K562 (cell line): Measurements from ENCODE around the gene OR13J1. TPM values are rescaled to one million over a fixed set of nuclear protein-coding genes. Genes with fewer than 3 reads are reported as not detected.

Experiments
- ATF1 ChIP-seq, 2 experiments: fragments of 450-650 bp in 1 of 2; IDR thresholded peaks; 2 replicates each; pipeline ENCODE4 v1.6.1; 2016; ENCODE audit warnings: missing compliant biosample characterization in 1 of 2, missing genetic modification characterization in 1 of 2
- EGR1 ChIP-seq: fragments of 450-650 bp; conservative IDR thresholded peaks from 2 replicates; pipeline ENCODE4 v1.6.1; 2017; ENCODE audit warnings: mild to moderate bottlenecking
- FOS ChIP-seq: IDR thresholded peaks from 3 replicates; pipeline ENCODE4 v1.6.1; 2011; ENCODE audit not compliant: insufficient read length; ENCODE audit errors: extremely low read depth
- PHF8 ChIP-seq: fragments of 200-600 bp; sonication (generic); IDR thresholded peaks from 2 replicates; pipeline ENCODE4 v1.6.1; 2012; ENCODE audit warnings: mixed run types, mild to moderate bottlenecking, inconsistent platforms, low read length, moderate library complexity, borderline replicate concordance
- RBFOX2 ChIP-seq: fragments of 200-400 bp; formaldehyde crosslinking; IDR thresholded peaks from 2 replicates; pipeline ENCODE4 v1.6.1; 2017; ENCODE audit warnings: low read depth, mild to moderate bottlenecking, low read length, moderate library complexity
- ZNF668 ChIP-seq: fragments of 250-450 bp; sonication (Bioruptor Pico); IDR thresholded peaks from 2 replicates; pipeline ENCODE4 v1.8.0; 2022; ENCODE audit warnings: mild to moderate bottlenecking, inconsistent platforms
- polyA plus RNA-seq, 8 experiments: library from polyadenylated mRNA; depleted of rRNA in 4 of 8; stranded (reverse) in 5 of 8; unstranded in 3 of 8; fragments of >200 nt; fragmentation: Nextera tagmentation in 2 of 8; fragmentation: Illumina TruSeq in 1 of 8; extraction: Ambion mirVana in 2 of 8; extraction: Trizol in 1 of 8; gene quantifications; 2 replicates each; pipeline versions ENCODE4 v1.2.1 to v1.2.3, GENCODE V29; 2011 to 2014; ENCODE audit warnings: inconsistent platforms in 1 of 8, missing spikeins in 1 of 8
- total RNA-seq, 7 experiments: library from RNA; depleted of rRNA in 6 of 7; stranded (reverse); fragments of >200 nt in 6 of 7; fragmentation: Illumina TruSeq in 2 of 7; extraction: Trizol in 2 of 7; gene quantifications; 2 replicates each; pipeline versions ENCODE4 v1.2.1 to v1.2.3, GENCODE V29; 2011 to 2021; ENCODE audit warnings: low replicate concordance in 1 of 7
- TF ChIP-seq, protein P1 (sequence below): fragments of 450-650 bp; IDR thresholded peaks from 2 replicates; pipeline ENCODE4 v1.7.1; 2018; ENCODE audit warnings: mild to moderate bottlenecking, low read depth; ENCODE audit not compliant: partially characterized antibody
- TF ChIP-seq, protein P2 (sequence below): fragments of 250-450 bp; sonication (Bioruptor Pico); IDR thresholded peaks from 2 replicates; pipeline ENCODE4 v1.4.0; 2020
- TF ChIP-seq, protein P3 (sequence below): fragments of 450-650 bp; IDR thresholded peaks from 2 replicates; pipeline ENCODE4 v1.6.1; 2016
- TF ChIP-seq, protein P4 (sequence below), 2 experiments: fragments of 450-650 bp; formaldehyde crosslinking in 1 of 2; IDR thresholded peaks; 2 replicates each; pipeline versions ENCODE4 v1.4.0 to v1.6.1; 2014 to 2020; ENCODE audit warnings: mild to moderate bottlenecking in 2 of 2, borderline replicate concordance in 1 of 2, low read depth in 1 of 2

OR13J1 gene
- total and polyA plus RNA-seq, 9 of the 15 experiments (the other 6 are each of a cell fraction or from before 2014, with no cell fraction given), result not detected

DNA sequence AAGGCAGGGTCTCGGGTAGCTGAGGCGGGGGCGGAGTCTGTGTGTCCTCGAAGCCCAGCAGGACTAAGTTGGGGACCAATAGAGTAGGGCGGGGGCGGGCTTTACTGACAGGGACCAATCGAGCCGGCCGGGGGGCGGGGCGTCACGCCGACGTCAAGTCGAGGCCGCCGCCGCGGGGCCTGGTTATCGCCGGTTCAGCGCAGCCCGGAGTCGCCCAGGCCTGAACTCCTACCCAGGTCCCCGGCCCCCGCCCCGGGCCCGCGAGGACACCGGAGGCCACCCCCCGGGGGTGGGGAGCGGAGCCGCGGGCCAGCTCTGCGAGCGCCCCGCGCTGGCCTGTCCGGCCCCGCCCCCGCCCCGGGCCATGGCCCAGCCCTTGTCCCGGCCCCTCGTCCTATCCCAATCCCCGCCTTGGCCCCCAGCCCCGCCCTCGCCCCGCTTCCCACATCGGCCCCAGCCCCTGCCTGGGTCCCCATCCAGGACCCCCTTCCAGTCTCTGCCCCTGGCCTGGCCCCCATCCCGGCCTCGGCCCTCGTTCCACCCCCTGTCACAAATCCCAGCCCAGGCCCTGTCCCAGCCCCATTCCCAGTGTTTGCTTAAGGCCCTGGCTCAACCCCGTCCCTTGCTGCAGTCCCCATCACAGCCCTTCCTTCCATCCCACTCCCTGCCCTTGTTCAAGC is 41.0 kb downstream of the OR13J1 start, which contains the start of gene TMEM8B (continued):
- TF ChIP-seq, protein P1, sequence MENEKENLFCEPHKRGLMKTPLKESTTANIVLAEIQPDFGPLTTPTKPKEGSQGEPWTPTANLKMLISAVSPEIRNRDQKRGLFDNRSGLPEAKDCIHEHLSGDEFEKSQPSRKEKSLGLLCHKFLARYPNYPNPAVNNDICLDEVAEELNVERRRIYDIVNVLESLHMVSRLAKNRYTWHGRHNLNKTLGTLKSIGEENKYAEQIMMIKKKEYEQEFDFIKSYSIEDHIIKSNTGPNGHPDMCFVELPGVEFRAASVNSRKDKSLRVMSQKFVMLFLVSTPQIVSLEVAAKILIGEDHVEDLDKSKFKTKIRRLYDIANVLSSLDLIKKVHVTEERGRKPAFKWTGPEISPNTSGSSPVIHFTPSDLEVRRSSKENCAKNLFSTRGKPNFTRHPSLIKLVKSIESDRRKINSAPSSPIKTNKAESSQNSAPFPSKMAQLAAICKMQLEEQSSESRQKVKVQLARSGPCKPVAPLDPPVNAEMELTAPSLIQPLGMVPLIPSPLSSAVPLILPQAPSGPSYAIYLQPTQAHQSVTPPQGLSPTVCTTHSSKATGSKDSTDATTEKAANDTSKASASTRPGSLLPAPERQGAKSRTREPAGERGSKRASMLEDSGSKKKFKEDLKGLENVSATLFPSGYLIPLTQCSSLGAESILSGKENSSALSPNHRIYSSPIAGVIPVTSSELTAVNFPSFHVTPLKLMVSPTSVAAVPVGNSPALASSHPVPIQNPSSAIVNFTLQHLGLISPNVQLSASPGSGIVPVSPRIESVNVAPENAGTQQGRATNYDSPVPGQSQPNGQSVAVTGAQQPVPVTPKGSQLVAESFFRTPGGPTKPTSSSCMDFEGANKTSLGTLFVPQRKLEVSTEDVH, result no peak
- TF ChIP-seq PHF8, result peak; percentile 50; the same call in 1 of the 2 replicates
- peak; percentile 50; the same call in 1 of the 2 replicates for TF ChIP-seq RBFOX2
- no peak for TF ChIP-seq ZNF668 (CRISPR knock-in tag)
- TF ChIP-seq, protein P2, sequence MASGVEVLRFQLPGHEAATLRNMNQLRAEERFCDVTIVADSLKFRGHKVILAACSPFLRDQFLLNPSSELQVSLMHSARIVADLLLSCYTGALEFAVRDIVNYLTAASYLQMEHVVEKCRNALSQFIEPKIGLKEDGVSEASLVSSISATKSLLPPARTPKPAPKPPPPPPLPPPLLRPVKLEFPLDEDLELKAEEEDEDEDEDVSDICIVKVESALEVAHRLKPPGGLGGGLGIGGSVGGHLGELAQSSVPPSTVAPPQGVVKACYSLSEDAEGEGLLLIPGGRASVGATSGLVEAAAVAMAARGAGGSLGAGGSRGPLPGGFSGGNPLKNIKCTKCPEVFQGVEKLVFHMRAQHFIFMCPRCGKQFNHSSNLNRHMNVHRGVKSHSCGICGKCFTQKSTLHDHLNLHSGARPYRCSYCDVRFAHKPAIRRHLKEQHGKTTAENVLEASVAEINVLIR (CRISPR knock-in tag), result peak; percentile 59; the same call in 1 of the 2 replicates
- TF ChIP-seq EGR1, result peak; percentile 57
- TF ChIP-seq, protein P3, sequence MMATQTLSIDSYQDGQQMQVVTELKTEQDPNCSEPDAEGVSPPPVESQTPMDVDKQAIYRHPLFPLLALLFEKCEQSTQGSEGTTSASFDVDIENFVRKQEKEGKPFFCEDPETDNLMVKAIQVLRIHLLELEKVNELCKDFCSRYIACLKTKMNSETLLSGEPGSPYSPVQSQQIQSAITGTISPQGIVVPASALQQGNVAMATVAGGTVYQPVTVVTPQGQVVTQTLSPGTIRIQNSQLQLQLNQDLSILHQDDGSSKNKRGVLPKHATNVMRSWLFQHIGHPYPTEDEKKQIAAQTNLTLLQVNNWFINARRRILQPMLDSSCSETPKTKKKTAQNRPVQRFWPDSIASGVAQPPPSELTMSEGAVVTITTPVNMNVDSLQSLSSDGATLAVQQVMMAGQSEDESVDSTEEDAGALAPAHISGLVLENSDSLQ, result peak; percentile 71
- TF ChIP-seq, protein P4, sequence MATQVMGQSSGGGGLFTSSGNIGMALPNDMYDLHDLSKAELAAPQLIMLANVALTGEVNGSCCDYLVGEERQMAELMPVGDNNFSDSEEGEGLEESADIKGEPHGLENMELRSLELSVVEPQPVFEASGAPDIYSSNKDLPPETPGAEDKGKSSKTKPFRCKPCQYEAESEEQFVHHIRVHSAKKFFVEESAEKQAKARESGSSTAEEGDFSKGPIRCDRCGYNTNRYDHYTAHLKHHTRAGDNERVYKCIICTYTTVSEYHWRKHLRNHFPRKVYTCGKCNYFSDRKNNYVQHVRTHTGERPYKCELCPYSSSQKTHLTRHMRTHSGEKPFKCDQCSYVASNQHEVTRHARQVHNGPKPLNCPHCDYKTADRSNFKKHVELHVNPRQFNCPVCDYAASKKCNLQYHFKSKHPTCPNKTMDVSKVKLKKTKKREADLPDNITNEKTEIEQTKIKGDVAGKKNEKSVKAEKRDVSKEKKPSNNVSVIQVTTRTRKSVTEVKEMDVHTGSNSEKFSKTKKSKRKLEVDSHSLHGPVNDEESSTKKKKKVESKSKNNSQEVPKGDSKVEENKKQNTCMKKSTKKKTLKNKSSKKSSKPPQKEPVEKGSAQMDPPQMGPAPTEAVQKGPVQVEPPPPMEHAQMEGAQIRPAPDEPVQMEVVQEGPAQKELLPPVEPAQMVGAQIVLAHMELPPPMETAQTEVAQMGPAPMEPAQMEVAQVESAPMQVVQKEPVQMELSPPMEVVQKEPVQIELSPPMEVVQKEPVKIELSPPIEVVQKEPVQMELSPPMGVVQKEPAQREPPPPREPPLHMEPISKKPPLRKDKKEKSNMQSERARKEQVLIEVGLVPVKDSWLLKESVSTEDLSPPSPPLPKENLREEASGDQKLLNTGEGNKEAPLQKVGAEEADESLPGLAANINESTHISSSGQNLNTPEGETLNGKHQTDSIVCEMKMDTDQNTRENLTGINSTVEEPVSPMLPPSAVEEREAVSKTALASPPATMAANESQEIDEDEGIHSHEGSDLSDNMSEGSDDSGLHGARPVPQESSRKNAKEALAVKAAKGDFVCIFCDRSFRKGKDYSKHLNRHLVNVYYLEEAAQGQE (IDR thresholded peaks at IDR 0.05; ENCODE audit: borderline replicate concordance), result peak; percentile 56
- TF ChIP-seq, protein P4 (CRISPR knock-in tag; IDR thresholded peaks at IDR 0.05; ENCODE audit: low read depth), result no peak
- TF ChIP-seq ATF1 (CRISPR knock-in tag; IDR thresholded peaks at IDR 0.05), result no peak
- peak; percentile 66 for TF ChIP-seq ATF1 (tag; IDR thresholded peaks at IDR 0.05)
- TF ChIP-seq FOS, result peak; percentile 13
